ENCODE results near the gene DAB1. TPM values are rescaled to one million over a fixed set of nuclear protein-coding genes. Genes with fewer than 3 reads are reported as not detected.

Gene DAB1
- total RNA-seq, 1 donor, result not detected

DNA sequence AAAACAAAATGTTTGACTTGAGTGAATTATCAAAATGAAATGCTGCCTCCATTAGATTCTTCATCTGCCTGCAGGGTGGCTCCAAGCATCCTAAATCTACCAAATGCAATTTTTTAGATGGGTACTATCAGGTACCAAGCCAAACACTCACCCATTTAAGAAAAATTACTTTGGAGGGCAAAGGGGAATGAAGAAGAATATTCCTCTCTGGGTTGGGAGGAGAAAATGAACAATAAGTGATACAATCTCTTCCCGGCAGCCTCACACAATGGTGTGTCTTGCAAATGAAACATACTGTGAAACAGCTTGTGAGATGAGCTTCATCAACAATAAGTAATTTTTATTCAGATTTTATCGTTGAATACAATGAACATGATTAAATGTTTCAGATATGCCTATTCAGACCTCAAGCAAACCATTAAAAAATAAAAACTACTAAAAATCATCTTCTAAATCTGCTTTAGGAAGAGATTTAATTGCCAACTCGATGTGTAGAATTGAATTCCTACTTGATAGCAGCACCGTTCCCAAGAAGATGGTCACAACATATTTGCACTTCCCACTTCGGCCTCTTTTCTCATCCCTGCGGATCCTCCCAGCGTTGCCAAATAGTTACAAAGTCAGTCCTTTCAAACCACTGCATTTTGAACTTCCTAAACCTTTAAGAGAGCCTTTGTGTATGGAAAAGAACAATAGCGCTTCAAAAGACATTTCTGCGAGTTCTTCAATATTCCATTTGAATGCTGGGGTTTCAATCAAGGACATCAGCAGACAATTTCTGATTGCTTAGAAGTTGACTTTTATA is 2.7 kb downstream of the DAB1 start:
- DNase-seq (ENCODE audit: insufficient read length, low spot score, missing footprints), result no peak
- no peaks in the 10 kb centered on the region for H3K4me1 ChIP-seq (ENCODE audit: insufficient read depth, low read length)

DNA sequence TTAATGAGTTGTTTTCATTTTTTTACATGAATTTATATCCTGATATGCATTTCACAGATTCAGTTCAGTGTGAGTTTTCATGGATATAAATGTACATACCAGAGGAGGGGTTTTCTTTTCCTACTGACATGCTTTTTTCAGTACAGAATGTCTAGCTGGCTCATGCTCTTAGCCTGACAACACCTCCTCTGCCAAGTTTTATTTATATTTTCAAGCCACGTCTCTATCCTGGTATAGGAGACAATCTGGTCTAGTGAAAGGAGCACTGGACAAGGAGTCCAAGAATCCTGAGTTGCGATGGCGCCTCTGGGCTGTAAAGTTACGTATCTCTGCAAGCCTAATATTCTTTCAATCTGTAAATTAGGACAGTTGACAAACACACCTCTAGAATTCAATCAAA is 4.9 kb downstream of the DAB1 start:
- TF ChIP-seq, protein P1, sequence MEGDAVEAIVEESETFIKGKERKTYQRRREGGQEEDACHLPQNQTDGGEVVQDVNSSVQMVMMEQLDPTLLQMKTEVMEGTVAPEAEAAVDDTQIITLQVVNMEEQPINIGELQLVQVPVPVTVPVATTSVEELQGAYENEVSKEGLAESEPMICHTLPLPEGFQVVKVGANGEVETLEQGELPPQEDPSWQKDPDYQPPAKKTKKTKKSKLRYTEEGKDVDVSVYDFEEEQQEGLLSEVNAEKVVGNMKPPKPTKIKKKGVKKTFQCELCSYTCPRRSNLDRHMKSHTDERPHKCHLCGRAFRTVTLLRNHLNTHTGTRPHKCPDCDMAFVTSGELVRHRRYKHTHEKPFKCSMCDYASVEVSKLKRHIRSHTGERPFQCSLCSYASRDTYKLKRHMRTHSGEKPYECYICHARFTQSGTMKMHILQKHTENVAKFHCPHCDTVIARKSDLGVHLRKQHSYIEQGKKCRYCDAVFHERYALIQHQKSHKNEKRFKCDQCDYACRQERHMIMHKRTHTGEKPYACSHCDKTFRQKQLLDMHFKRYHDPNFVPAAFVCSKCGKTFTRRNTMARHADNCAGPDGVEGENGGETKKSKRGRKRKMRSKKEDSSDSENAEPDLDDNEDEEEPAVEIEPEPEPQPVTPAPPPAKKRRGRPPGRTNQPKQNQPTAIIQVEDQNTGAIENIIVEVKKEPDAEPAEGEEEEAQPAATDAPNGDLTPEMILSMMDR (IDR thresholded peaks at IDR 0.05; ENCODE audit: extremely low read depth, low read depth, low read length), result no peak
- no peaks in the 10 kb centered on the region for H3K9me3 ChIP-seq (ENCODE audit: low read depth, low read length)
- no peaks in the 10 kb centered on the region for H3K4me1 ChIP-seq (ENCODE audit: insufficient read depth, low read length)
- H4K20me1 ChIP-seq (ENCODE audit: insufficient read depth, low read length), result no peaks in the 10 kb centered on the region
- no peak overlapping the region for H3K27ac ChIP-seq (ENCODE audit: low read depth, low read length)
- H2AFZ ChIP-seq (ENCODE audit: low read length), result no peak overlapping the region
- H3K36me3 ChIP-seq (ENCODE audit: insufficient read depth, low read length), result no peaks in the 10 kb centered on the region
- no peaks in the 10 kb centered on the region for H3K79me2 ChIP-seq (ENCODE audit: insufficient read depth, low read length)
- no peak overlapping the region for H3K4me3 ChIP-seq (ENCODE audit: insufficient read depth, low read length)
- no peak overlapping the region for H3K4me2 ChIP-seq (ENCODE audit: insufficient read depth, low read length)
- DNase-seq (ENCODE audit: insufficient read length, low spot score, missing footprints), result no peak
- peaks cover 11% of the 10 kb centered on the region for H3K27me3 ChIP-seq (ENCODE audit: insufficient read depth, low read length)

More for the DNA sequence above, 2.7 kb downstream of the DAB1 start:
- Histone ChIP-seq H3K79me2 (ENCODE audit: insufficient read depth, low read length) (no peaks in the 10 kb centered on the region), H3K4me2 (ENCODE audit: insufficient read depth, low read length) (no peak overlapping the region), H3K4me3 (ENCODE audit: insufficient read depth, low read length) (no peak overlapping the region), H4K20me1 (ENCODE audit: insufficient read depth, low read length) (no peaks in the 10 kb centered on the region), H3K9me3 (ENCODE audit: low read depth, low read length) (no peaks in the 10 kb centered on the region), H3K27me3 (ENCODE audit: insufficient read depth, low read length) (peaks cover 22% of the 10 kb centered on the region), H3K36me3 (ENCODE audit: insufficient read depth, low read length) (no peaks in the 10 kb centered on the region), H3K27ac (ENCODE audit: low read depth, low read length) (no peak overlapping the region), H2AFZ (ENCODE audit: low read length) (no peak overlapping the region)
- TF ChIP-seq, protein P1 (IDR thresholded peaks at IDR 0.05; ENCODE audit: extremely low read depth, low read depth, low read length), result no peak

DNA sequence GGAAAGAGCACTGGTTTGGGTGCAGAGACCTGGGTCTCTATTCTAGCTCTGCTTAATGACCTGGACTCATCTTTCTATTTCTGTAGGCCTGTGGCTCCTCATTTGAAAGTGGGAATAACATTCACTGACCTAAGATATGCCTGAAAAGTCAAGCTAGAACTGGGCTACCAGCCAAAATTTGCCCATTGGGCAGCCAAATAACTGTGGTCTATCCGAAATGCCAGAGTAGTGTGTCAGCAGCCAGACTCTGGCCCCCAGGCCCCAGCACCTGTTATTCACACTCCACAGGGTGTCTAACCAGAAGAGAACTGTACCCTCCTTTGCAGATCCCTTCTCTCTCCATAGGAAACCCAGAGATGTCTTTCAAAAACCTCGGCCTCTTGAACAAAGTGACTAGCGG is 12.6 kb downstream of the DAB1 start:
- no peak overlapping the region for H2AFZ ChIP-seq (ENCODE audit: low read length)
- H3K4me1 ChIP-seq (ENCODE audit: insufficient read depth, low read length), result no peaks in the 10 kb centered on the region
- no peaks in the 10 kb centered on the region for H3K9me3 ChIP-seq (ENCODE audit: low read depth, low read length)
- no peaks in the 10 kb centered on the region for H4K20me1 ChIP-seq (ENCODE audit: insufficient read depth, low read length)
- H3K4me3 ChIP-seq (ENCODE audit: insufficient read depth, low read length), result no peak overlapping the region
- TF ChIP-seq, protein P1 (IDR thresholded peaks at IDR 0.05; ENCODE audit: extremely low read depth, low read depth, low read length), result no peak
- H3K36me3 ChIP-seq (ENCODE audit: insufficient read depth, low read length), result no peaks in the 10 kb centered on the region
- no peaks in the 10 kb centered on the region for H3K79me2 ChIP-seq (ENCODE audit: insufficient read depth, low read length)
- no peak overlapping the region for H3K4me2 ChIP-seq (ENCODE audit: insufficient read depth, low read length)
- no peaks in the 10 kb centered on the region for H3K27me3 ChIP-seq (ENCODE audit: insufficient read depth, low read length)
- DNase-seq (ENCODE audit: insufficient read length, low spot score, missing footprints), result no peak
- no peak overlapping the region for H3K27ac ChIP-seq (ENCODE audit: low read depth, low read length)

DNA sequence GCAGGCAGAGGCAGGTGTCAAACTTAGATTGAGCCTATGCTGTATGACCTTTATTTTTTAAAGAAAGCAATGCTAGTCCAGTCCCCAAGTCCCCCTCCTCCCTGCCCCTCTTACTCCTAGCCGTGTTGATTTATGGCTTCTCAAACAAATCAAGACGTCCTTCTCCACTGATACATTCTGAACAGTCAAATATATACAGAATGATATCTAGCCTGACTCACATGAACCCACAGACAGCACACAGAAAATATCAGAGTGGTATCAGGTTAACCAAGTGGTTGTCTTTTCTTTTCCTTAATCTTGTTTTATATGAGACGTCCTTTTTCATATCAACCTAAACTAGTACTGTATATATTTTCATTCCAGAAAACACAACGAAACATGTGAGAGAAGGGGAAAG is 13.4 kb downstream of the DAB1 start:
- Histone ChIP-seq H3K27ac (ENCODE audit: low read depth, low read length) (no peak overlapping the region), H3K9me3 (ENCODE audit: low read depth, low read length) (no peaks in the 10 kb centered on the region), H4K20me1 (ENCODE audit: insufficient read depth, low read length) (no peaks in the 10 kb centered on the region), H3K27me3 (ENCODE audit: insufficient read depth, low read length) (no peaks in the 10 kb centered on the region), H3K4me2 (ENCODE audit: insufficient read depth, low read length) (no peak overlapping the region), H3K36me3 (ENCODE audit: insufficient read depth, low read length) (no peaks in the 10 kb centered on the region), H3K4me3 (ENCODE audit: insufficient read depth, low read length) (no peak overlapping the region), H3K4me1 (ENCODE audit: insufficient read depth, low read length) (no peaks in the 10 kb centered on the region), H2AFZ (ENCODE audit: low read length) (no peak overlapping the region), H3K79me2 (ENCODE audit: insufficient read depth, low read length) (no peaks in the 10 kb centered on the region)
- TF ChIP-seq, protein P1 (IDR thresholded peaks at IDR 0.05; ENCODE audit: extremely low read depth, low read depth, low read length), result no peak
- DNase-seq (ENCODE audit: insufficient read length, low spot score, missing footprints), result no peak

All from osteoblast (primary cell).